ENCODE measurements around the gene UMOD.

- TF ChIP-seq CTCF (conservative IDR thresholded peaks at IDR 0.05; ENCODE audit: low read length) (no peak), EZH2phosphoT487 (IDR thresholded peaks at IDR 0.05; ENCODE audit: borderline replicate concordance, low read depth, low read length) (no peak)
Measured at GRCh38 chr16:20401475-20402016, 49.0 kb upstream of the UMOD start.
